ENCODE results near the gene ERP44. TPM values are rescaled to one million over a fixed set of nuclear protein-coding genes. Genes with fewer than 3 reads are reported as not detected.

ERP44 gene
- total RNA-seq, 2 experiments from 2014 or later = 16.9 to 18.8 TPM

DNA sequence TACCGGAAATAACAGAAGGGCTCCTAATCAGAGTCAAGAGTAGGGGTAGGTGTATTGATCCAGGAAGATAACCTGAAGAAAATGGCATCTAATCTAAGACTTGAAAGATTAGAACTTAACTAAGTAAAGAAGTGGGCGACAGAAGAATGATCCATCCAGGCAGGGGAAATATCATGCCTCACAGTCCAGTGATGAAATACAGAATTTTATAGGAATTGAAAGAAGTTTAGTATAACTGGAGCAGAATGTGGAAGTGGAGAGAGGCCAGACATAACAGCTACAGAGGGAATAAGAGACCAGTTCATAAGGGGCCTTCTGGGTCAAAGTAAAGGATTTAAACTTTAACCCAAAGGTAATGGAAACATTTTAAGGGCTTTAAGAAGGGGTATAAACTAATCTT, 42.2 kb downstream of the ERP44 start:
- no peak for DNase-seq
- Mint-ChIP-seq H3K4me1 (peaks cover 3% of the 10 kb centered on the region), H3K9me3 (no peaks in the 10 kb centered on the region), H3K4me3 (no peak overlapping the region), H3K27ac (no peak overlapping the region), H3K27me3 (no peaks in the 10 kb centered on the region), H3K36me3 (ENCODE audit: low read depth) (peaks cover 18% of the 10 kb centered on the region)
- ChIA-PET CTCF (no interaction called here), POLR2A (no interaction called here)

DNA sequence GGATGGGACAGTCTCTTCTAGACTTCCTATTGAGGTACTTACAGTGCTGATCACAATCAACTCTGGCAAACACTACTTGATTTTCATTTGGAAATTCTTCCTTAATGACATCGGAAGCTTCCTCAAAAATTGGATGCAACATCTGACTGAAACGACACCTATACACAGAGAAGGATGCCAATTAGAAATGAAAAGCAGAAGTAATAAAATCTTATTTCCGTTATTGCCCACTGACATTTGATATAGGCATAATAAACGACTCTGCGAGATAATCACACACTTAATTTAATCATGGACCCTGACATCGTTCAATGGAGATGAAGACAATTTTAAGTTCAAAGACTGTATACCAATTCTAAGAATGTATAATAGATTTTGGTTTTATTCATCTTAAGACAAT, 46.4 kb downstream of the ERP44 start:
- no peaks in the 10 kb centered on the region for H3K27me3 Mint-ChIP-seq
- ChIA-PET POLR2A (no interaction called here), CTCF (no interaction called here)
- no peak overlapping the region for H3K4me3 Mint-ChIP-seq
- no peak overlapping the region for H3K27ac Mint-ChIP-seq
- DNase-seq = no peak
- H3K4me1 Mint-ChIP-seq = no peaks in the 10 kb centered on the region
- no peaks in the 10 kb centered on the region for H3K9me3 Mint-ChIP-seq
- H3K36me3 Mint-ChIP-seq (ENCODE audit: low read depth) = peaks cover 27% of the 10 kb centered on the region

DNA sequence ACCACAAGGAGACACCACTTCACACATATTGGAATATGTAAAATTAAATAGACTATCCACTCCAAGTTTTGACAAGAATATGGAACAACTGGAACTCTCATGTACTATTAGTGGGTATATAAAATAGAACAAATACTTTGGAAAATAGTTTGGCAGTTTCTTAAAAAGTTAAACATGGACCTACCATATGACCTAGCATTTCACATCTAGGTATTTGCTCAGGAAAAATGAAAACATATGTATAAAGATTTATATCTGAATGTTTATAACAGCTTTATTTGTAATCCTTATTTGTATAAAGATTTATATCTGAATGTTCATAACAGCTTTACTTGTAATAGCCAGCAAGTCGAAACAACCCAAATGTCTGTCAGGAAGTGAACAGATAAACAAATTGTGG, 49.2 kb downstream of the ERP44 start:
- Mint-ChIP-seq H3K27ac (no peak overlapping the region), H3K4me1 (no peaks in the 10 kb centered on the region), H3K9me3 (no peaks in the 10 kb centered on the region), H3K36me3 (ENCODE audit: low read depth) (peaks cover 33% of the 10 kb centered on the region), H3K27me3 (no peaks in the 10 kb centered on the region), H3K4me3 (no peak overlapping the region)
- ChIA-PET POLR2A (no interaction called here), CTCF (no interaction called here)
- no peak for DNase-seq

DNA sequence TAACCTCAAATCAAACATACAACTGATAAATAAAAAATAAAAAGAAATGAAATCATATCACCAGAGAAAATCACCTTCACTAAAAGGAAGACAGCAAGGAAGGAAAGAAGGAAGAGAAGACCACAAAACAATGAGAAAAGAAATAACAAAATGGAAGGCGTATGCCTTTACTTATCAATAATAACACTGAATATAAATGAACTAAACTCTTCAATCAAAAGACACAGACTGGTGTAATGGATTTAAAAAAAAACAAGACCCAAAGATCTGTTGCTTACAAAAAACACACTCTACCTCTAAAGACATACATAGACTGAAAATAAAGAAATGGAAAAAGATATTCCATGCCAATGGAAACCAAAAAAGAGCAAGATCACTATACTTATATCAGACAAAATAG, 60.3 kb downstream of the ERP44 start:
- Mint-ChIP-seq H3K4me3 (no peak overlapping the region), H3K27ac (no peak overlapping the region), H3K27me3 (no peaks in the 10 kb centered on the region), H3K9me3 (peaks cover 31% of the 10 kb centered on the region), H3K4me1 (peaks cover 17% of the 10 kb centered on the region), H3K36me3 (ENCODE audit: low read depth) (peaks cover 70% of the 10 kb centered on the region)
- ChIA-PET CTCF (interaction anchor here (0.6 kb wide), 1 partner anchor 87 kb away, joined by 3 read pairs; no protein-coding TSS in a partner anchor), POLR2A (no interaction called here)
- DNase-seq = no peak

DNA sequence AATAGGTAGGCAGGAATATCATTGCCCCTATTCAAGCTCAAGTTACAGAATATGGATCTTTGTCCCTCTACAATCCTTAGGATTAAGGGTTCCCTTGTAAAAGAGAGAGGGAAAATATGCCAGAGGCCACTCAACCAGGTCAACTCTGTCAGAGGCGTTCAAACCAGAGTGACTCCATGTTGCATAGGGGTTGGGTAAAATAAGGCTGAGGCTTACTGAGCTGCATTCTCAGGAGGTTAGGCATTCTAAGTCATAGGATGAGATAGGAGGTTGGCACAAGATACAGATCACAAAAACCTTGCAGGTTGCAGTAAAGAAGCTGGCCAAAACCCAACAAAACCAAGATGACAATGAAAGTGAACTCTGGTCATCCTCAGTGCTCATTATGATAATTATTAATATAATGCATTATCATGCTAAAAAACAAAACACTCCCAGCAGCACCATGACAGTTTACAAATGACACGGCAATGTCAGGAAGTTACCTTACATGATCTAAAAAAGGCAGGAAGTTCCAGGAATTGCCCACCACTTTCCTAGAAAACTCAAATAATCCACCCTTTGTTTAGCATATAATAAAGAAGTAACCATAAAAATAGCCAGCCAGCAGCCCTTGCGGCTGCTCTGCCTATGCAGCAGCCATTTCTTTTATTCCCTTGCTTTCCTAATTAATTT, 64.8 kb downstream of the ERP44 start:
- ChIA-PET POLR2A (no interaction called here), CTCF (no interaction called here)
- no peak overlapping the region for H3K4me3 Mint-ChIP-seq
- H3K4me1 Mint-ChIP-seq = peaks cover 20% of the 10 kb centered on the region
- peaks cover 18% of the 10 kb centered on the region for H3K9me3 Mint-ChIP-seq
- no peaks in the 10 kb centered on the region for H3K27me3 Mint-ChIP-seq
- DNase-seq = no peak
- no peak overlapping the region for H3K27ac Mint-ChIP-seq
- peaks cover 63% of the 10 kb centered on the region for H3K36me3 Mint-ChIP-seq (ENCODE audit: low read depth)

DNA sequence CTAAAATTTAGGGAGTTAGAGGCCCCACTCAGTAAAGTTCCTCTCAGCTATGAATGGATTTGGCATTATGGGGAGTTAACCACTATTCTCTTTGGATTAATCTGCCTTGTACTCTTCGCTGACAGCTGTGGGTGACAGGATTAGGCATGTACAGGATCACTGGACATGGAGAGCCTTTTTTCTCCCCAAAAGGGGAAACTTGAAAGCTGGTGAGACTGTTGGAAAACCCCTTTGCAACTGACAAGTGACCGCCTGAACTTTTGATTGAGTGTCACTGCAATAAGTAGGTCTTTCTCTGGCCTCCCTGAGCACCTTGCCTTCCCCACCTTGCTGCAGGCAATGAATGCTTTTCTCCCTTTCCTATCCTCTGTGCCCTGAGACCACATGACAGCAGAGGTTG, 68.3 kb downstream of the ERP44 start:
- ChIA-PET CTCF (no interaction called here), POLR2A (no interaction called here)
- Mint-ChIP-seq H3K4me3 (no peak overlapping the region), H3K27ac (no peak overlapping the region), H3K4me1 (peaks cover 23% of the 10 kb centered on the region), H3K27me3 (no peaks in the 10 kb centered on the region), H3K36me3 (ENCODE audit: low read depth) (peaks cover 39% of the 10 kb centered on the region), H3K9me3 (peaks cover 12% of the 10 kb centered on the region)
- no peak for DNase-seq

DNA sequence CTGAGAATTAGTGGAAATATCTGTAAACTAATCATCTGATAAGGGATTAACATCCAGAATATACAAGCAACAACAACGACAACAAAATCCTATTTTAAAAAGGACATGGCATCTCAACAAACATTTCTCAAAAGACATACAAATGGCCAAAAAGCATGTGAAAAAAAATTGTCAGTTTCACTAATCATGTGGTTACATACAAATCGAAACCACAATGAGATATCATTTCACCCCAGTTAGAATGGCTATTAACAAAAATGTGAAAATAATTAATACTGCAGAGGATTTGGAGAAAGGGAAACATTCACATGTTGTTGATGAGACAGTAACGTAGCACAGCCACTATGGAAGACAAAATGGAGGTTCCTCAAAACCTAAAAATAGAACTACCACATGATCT, 69.5 kb downstream of the ERP44 start:
- Mint-ChIP-seq H3K4me3 (no peak overlapping the region), H3K36me3 (ENCODE audit: low read depth) (peaks cover 34% of the 10 kb centered on the region), H3K4me1 (peaks cover 15% of the 10 kb centered on the region), H3K27me3 (no peaks in the 10 kb centered on the region), H3K27ac (no peak overlapping the region), H3K9me3 (peaks cover 12% of the 10 kb centered on the region)
- DNase-seq = no peak
- CTCF ChIA-PET = interaction anchor here (1.2 kb wide), 1 partner anchor 16 kb away, joined by 3 read pairs; no protein-coding TSS in a partner anchor
- POLR2A ChIA-PET = no interaction called here

DNA sequence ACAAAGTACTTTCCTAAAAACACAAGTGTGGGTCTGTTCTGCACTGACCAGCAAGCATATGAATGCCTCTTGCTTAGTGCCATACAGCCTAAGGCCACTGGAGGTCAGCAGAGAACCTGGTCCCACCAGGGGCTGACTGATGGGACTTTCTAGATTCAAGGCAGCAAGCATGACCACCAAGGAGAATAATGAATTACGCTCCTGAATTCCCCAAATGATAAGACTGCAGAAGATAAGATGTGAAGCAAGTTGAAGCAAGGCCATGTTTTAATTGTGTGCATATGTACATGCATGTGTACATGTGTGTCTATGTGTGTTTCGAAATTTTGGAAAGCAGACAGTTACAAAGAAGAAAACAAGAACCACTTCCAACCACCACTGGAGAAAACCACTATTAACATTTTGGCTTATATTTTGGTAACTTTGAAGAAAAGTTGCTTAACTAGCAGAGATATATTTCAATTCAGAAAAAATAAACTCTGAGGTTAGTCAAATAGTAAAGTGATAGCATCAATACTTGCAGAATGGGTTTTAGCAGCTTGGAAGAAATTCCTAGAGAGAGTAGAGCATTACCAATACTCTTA, 70.5 kb downstream of the ERP44 start:
- CTCF ChIA-PET = interaction anchor here (1.2 kb wide), 1 partner anchor 17 kb away, joined by 3 read pairs; no protein-coding TSS in a partner anchor
- H3K4me3 Mint-ChIP-seq = no peak overlapping the region
- H3K27ac Mint-ChIP-seq = no peak overlapping the region
- peaks cover 5% of the 10 kb centered on the region for H3K9me3 Mint-ChIP-seq
- POLR2A ChIA-PET = no interaction called here
- H3K36me3 Mint-ChIP-seq (ENCODE audit: low read depth) = peaks cover 25% of the 10 kb centered on the region
- peaks cover 9% of the 10 kb centered on the region for H3K4me1 Mint-ChIP-seq
- no peaks in the 10 kb centered on the region for H3K27me3 Mint-ChIP-seq
- peak; percentile 73 for DNase-seq

DNA sequence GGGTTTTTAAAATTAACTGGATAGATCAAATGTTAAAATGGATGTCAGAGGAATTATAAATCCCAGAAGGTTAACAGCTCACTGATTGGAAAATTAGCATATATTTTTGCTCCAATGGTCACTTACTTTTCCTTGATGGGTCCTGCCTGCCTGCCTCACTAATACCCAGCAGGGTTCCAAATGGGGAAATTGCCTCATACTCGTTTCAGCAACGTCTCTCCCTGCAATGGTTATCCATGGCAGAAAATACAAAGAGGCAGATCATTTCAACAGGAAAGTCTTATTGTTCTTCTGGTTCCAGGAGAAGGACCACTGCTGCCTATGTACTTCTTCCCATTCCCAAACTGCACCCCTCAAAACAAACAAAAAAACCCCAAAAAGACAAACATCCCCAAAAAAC, 71.3 kb downstream of the ERP44 start:
- CTCF ChIA-PET = no interaction called here
- Mint-ChIP-seq H3K27me3 (no peaks in the 10 kb centered on the region), H3K4me3 (no peak overlapping the region), H3K4me1 (peaks cover 9% of the 10 kb centered on the region), H3K36me3 (ENCODE audit: low read depth) (peaks cover 21% of the 10 kb centered on the region), H3K9me3 (peaks cover 3% of the 10 kb centered on the region), H3K27ac (no peak overlapping the region)
- DNase-seq = no peak
- POLR2A ChIA-PET = no interaction called here

DNA sequence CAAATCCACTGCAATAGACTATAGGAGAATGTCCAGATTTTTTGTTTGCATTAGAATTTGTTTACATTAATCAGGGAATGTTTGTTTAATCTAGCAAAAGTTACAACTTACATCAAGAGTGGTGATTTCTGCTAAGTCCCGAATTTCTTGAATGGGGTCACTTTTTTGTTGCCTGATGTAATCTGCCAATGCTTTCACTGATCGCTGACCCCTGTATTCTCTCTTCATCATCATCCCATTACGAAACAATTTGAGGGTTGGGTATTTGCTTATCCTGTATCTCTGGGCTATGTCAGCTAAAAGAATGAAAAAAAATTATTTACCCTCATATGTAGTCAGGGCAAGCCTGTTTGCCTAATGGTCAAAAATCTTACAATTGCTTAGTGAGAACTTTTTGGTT, 76.9 kb downstream of the ERP44 start:
- Mint-ChIP-seq H3K27ac (no peak overlapping the region), H3K36me3 (ENCODE audit: low read depth) (peaks cover 18% of the 10 kb centered on the region), H3K4me3 (no peak overlapping the region), H3K9me3 (no peaks in the 10 kb centered on the region), H3K27me3 (no peaks in the 10 kb centered on the region), H3K4me1 (no peaks in the 10 kb centered on the region)
- ChIA-PET POLR2A (no interaction called here), CTCF (no interaction called here)
- DNase-seq = no peak

DNA sequence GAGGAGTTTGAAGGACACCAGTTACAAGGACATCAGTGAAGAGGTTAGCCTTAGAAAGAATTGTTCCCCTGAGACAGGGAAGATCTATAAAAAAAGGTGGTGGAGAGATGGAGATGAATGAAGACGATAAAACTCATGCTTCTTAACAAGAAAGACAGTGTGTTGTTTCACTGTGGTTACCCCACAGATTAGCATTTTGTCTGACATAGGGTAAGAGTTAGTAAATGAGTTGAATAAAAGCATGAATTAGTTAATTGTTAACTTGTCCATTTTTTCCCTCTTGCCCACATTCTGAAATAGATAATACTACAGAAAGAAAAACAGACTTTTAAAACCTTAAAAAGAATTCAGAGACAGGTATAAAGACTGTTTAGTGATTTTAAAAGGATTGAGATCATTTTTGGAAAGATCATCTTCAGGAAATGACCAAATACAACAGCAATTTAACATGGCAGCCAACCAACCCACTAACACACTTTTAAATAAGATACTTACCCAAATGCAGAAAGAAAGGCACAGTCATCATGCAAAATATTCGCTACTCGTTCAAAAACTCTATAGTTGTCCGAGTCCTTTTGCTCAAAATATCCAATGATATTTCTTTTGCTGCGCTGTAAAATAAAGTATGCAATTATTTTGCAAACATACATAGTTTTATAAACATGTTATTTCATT, 78.5 kb downstream of the ERP44 start:
- Mint-ChIP-seq H3K9me3 (no peaks in the 10 kb centered on the region), H3K27ac (no peak overlapping the region), H3K36me3 (ENCODE audit: low read depth) (peaks cover 18% of the 10 kb centered on the region), H3K4me1 (no peaks in the 10 kb centered on the region), H3K27me3 (no peaks in the 10 kb centered on the region), H3K4me3 (no peak overlapping the region)
- no peak for DNase-seq
- ChIA-PET CTCF (no interaction called here), POLR2A (no interaction called here)

DNA sequence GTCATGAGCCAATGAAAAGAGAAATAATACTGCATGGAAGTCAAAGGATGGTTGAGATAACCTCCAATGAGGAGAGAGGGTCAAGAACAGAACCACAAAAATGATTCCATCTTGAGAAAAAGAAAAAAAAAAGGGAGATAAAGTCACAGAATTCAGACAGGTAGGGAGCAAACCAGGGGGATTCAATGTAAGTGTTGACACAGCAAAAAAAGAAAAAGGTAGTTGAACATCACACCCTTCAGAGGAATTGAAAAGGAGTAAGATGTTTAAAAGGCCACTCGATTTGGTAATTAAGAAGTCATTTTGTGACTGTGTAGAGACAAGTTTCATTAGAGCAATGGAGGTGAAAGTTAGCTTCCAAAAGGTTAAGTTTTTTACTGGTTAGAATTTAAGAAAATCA, 79.3 kb downstream of the ERP44 start:
- H3K27me3 Mint-ChIP-seq = no peaks in the 10 kb centered on the region
- H3K9me3 Mint-ChIP-seq = no peaks in the 10 kb centered on the region
- ChIA-PET POLR2A (no interaction called here), CTCF (no interaction called here)
- DNase-seq = no peak
- H3K4me3 Mint-ChIP-seq = no peak overlapping the region
- H3K4me1 Mint-ChIP-seq = no peaks in the 10 kb centered on the region
- H3K36me3 Mint-ChIP-seq (ENCODE audit: low read depth) = peaks cover 16% of the 10 kb centered on the region
- no peak overlapping the region for H3K27ac Mint-ChIP-seq

DNA sequence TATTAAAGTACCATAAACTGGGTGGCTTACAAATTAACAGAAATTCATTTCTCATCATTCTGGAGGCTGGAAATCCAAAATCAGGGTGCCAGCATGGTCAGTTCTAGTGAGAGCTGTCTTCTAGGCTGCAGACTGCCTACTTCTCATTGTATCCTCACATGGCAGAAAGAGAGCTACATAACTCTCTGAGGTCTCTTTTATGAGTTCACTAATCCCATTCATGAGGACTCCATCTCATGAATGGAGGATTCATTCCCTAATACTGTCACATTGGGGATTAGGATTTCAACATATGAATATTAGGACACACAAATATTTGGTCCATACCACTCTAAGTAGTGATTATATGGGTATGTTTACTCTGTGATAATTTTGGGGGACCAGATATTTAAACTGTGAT, 84.0 kb downstream of the ERP44 start:
- POLR2A ChIA-PET = no interaction called here
- DNase-seq = no peak
- H3K4me3 Mint-ChIP-seq = no peak overlapping the region
- H3K27ac Mint-ChIP-seq = no peak overlapping the region
- H3K9me3 Mint-ChIP-seq = peaks cover 2% of the 10 kb centered on the region
- H3K36me3 Mint-ChIP-seq (ENCODE audit: low read depth) = peaks cover 17% of the 10 kb centered on the region
- H3K4me1 Mint-ChIP-seq = no peaks in the 10 kb centered on the region
- CTCF ChIA-PET = interaction anchor here (1.3 kb wide), 1 partner anchor 187 kb away, joined by 3 read pairs; no protein-coding TSS in a partner anchor
- H3K27me3 Mint-ChIP-seq = no peaks in the 10 kb centered on the region
